NOMO-1 treated with dmso at 0.1 percent for 144 hours (cell line): ENCODE data around the gene TAS2R38.
A peak's percentile ranks its signal among the peaks of the same experiment; 100 is the strongest.
"Not testable (repeated sequence)": the region's sequence is repeated elsewhere in the genome, so short reads cannot be mapped to it uniquely, and the experiment has no call there.

Experiments
- DNase-seq: peaks from one replicate; lab custom pipeline; 2025; ENCODE audit not compliant: unreplicated experiment; lab: John Stamatoyannopoulos, UW

TAS2R38 gene

DNA sequence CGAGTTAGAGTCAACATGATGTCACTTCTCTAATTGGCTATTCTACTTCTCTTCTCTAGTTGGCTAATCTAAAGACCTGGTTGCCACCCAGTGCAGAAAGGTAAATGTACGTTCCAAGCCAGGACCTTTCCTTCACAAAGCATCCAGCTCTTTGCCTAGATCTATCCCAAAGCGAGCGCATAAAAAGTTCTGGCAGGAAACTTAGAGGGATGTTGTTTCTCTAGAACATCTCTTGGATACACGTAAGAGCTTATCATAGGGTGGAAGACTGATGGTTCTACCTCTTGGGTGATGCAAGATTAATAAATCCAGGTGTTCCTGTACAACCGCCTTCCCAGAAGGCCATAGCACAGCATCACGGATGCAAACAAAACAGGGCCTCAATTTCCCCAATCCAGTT lies at the start of gene TAS2R38:
Gene TAS2R38, minus strand, starts transcription at position 101 of the 400 bp plus-strand sequence. Its CDS starts 84 bp downstream, at position 17.
- no peak for DNase-seq

DNA sequence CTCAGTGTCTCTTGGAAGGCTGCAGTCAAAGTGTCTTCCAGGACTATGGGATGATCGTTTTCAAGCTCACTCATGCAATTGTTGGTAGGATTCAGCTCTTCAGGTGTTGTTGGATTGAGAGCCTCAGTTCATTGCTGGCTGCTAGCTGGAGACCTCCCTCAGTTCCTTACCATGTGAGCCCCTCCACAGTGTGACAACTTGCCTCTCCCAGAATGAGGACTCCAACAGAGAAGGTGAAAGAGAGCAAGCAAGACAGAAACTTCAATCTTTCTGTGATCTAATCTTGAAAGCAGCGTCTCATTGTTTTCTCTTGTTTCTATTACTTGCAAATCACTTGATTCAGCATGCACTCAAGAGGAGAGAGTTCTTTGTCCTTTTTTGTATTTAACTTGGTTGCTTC lies 44.6 kb upstream of the TAS2R38 start:
- DNase-seq: no peak

DNA sequence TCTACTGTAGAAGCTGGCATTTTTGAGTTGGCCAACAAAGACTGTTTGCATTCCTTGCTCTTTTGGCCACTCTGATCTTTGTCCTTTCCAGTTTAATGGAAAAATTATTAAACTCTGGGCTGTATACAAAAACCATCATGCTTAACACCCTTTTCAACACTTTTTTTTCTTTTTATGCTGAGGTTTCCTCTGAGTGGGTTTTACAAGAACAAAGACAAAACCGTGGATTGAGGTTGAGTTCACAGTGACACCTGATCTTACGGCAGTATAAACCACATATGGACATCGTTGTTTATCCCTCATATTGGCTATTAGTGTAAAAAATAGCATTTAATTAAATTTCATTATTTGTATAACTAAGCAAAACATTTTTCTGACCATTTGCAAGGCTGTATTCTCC lies 43.9 kb upstream of the TAS2R38 start:
- no peak for DNase-seq

DNA sequence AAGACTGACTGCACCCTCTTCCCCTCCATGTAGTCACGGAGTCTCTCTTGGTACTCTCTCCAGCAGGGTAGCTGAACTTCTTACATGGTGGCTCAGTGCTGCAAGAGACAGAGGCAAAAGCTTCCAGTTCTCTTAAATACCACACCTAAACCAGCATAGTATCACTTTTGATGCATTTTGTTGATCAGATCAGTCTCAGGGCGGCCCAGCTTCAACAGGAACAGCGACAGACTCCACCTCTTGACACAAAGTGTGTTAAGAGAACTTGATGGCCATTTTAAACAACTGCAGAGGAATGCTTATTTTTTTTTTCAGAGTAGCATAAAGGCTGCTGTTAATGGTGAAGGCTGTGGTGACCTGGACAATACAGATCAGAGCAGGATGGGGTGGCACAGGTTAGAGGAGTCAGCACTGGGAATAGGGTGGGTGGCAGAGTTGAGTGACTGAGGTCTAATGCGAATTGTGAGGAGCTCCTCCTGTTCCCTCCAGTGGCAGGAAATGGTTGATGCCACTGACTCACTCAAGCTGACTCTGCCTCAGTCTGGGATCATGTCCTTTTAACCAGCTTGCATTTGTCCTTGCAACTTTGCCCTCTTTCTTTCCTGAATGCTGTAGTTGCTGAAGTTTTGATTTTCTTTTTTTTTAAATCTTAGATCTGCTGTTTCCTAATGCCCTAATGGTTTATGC lies 39.4 kb upstream of the TAS2R38 start:
- no peak for DNase-seq

DNA sequence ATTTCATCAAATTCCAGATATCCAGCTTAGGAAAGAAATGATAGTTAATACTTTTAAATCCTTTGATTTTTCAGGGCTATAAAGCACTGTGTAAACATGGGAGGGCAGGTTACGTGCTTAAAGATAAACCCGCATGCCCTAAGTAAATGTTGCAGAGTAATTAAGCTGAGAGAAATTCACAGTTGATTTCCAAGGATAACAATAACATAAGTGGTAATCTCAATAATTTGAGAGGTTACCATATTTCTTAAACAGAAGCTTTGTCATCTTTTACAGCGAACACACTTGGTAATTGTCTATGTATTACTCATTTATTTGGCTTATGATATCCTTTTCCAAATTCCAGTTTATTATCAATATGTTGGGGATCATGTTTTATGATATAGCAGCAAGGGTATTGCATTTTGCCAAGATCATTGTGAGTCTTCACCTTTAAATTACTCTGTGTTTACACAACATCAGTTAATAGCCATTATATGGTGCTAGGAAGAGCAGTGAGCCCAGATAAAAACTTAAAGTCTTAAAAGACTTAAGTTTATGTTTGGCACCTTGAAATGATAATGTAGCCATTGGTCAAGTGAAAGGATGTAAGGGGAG lies 37.5 kb upstream of the TAS2R38 start:
- DNase-seq: no peak

DNA sequence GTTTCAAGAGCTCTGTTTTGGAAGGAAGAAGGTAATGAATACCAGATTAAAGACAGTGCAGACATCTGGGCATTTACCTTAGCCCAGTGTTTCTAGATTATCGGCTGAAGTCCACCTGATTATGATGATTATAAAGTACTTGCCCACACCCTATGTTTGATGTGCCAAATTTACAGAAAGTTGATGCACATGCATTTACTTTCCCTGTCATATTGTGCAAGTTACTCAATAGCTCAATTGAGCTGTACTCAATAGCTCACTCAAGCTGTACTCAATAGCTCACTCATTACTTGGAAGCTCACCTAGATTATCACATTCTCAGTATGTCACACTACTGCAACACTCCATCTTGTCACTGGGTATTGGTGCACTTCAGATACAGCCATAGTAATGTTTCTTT lies 35.6 kb upstream of the TAS2R38 start:
- no peak for DNase-seq

DNA sequence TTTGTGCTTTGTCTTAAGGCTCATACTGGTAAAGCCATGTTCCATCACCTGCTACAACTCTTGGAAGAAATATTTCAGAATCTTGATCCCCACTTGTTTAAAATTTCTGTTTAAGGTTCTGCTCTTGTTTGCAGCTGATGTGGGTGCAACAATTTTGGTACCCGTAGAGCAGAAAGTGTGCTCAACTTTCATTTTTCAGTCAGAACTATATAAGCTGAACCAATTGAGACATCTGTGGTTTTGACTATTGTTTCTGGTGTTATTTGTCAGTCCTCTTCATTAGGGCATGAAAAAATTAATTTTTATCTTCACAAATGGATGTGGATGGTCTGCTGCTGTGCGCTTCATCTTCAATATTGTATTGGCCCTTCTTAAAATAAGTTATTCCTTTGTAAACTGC lies 33.0 kb upstream of the TAS2R38 start:
- DNase-seq: no peak

DNA sequence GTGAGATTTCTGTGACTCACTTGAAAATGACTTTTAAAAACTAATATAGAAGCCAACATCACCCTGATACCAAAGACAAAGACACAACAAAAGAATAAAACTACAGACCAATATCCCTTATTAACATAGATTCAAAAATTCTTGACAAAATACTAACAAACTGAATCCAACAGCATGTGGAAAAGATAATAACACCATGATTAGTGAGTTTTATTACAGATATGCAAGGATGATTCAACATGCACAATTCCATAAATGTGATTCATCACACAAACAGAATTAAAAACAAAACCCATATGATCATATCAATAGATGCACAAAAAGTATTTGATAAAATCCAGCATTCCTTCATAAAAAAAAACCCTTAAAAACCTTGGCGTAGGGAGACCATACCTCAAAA lies 28.6 kb upstream of the TAS2R38 start:
- no peak for DNase-seq

DNA sequence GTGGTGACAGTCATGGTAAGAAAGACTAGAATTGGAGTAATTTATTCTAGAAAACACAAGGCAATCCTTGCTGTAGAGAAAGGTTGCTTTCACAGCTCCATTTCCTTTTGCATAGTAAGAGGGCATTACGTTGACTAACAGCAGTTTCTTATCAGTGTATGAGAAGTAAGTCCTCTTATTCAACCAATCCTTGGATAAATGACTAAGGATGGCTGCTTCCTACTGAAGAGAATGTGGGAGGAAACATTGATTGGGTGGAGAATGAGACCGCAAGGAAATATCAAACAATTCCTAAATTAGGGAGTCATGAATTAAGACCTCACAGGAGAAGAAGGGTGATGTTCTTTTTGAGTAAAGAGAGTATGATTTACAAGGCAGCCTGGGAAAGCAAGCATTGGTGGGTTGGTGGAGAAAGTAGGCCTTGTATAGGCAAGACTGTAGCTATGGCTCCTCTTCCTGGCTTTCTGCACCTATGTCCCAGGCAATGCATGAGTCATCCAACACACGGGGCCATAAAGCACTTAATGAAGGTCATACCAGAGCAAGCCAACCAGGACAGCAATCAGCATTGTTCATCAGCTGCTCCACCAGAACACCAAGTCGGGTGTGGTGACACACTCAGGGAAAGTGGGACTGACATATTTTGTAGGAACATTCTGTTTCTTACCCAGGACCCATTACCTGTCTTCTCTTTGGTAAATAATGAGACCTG lies 27.7 kb upstream of the TAS2R38 start:
- DNase-seq: no peak

DNA sequence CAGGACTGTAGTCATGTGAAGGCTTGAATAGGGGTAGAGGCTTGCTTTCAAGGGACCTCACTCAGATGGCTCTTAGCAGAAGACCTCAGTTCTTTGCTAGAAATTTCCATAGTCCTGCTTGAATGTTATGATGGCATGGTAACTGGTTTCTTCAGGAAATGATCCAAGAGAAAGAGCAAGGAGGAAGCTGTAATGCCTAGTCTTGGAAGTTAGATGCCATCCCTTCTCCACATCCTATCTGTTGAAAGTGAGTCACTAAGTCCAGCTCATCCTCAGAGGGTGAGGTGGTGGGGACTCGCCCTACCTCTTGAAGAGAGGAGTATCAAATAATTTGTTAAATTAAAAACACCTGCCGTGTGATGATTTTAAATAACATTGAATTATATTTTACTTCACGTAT lies 26.7 kb upstream of the TAS2R38 start:
- no peak for DNase-seq

DNA sequence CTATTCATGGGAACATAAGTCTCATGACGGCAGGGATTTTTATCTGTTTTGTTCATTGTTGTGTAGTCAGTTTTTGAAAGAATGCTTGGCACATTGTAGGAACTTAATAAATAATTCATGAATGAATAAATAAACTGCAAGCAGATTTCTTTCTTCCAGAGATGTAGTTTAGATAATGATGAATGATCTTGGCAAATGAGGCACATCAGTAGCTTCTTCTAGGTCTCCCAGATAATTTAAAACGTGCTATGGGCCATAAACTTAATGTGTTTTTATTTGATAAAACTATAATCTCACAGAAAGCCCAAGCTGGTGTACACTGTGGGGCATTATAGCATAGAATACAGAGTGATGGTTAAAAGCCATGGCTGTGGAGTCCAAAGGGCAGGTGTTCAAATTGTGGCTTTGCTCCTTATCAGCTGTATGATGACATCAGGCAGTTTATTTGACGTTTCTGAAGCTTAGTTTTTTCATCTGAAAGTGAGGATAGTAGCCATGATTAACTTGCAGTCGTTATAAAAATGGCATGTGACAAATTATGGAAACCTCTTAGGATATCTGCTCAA lies 25.6 kb upstream of the TAS2R38 start:
- no peak for DNase-seq

DNA sequence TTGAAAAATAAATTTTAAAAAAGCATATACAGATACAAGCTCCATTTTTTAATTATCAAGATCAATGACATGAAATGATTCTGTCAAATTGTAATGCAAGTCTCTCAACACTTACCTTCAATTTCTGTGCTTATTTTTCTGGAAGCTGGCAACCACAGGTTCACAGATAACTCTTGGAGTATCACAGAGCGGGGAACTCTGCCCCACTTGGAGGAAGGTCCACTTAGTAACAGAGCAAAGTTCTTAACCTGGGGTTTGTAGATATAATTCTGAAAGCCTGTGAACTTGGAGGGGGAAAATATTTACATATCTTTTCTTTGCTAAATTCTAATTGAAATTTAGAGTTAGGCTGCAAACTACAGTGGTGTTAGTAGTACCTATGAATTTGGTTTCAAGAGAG lies 19.8 kb upstream of the TAS2R38 start:
- no peak for DNase-seq

DNA sequence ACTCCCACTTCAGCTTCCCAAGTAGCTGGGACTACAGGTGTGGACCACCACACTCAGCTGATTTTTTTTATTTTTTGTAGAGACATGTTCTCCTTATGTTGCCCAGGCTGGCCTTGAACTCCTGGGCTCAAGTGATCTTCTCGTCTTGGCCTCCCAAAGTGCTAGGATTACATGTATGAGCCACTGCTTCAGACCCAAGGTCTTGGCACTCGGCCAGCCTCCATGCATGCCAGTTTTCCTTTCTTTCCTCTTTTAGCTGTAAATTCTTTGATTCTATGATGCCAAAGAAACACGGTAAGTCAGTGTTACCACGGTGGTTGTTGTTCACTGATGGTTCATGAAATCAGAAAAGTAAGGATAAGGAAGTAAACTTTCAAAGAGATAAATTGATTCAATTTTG lies 19.1 kb upstream of the TAS2R38 start:
- no peak for DNase-seq

DNA sequence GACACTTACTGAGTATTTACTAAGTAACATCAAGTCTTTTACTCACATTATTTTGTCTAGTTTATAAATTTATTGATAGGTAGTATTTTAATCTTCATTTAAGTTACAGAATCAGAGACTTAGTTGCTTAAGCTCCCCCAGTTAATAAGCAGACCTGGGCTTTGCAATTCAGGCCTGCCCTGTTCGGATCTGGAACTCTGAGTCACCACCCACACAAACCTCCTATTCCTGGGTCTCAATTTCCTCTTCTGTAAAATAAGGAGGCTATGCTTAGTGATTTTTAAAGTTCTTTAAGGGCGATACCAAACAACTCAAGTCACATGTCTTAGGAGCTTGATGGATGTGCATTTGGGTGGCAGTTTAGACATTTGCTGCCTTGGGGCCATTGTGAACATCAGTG lies 18.6 kb upstream of the TAS2R38 start:
- DNase-seq: peak; percentile 31

DNA sequence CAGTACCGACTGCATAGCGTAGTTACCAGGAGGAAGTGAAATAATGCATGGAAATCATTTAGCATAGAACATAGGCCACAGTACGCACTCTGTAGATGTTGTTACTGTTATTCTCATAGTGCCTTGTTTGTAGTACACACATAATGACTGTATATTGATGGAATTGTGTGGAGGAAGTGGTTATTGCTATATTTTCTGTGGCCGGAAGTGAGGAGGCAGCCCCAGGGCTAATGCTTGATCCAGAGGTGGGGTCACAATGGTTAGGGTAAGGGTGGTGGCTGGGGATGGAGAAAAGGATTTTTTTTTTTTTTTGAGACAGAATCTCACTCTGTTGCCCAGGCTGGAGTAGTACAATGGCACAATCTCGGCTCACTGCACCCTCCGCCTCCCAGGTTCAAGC lies 17.6 kb upstream of the TAS2R38 start:
- DNase-seq: no peak

DNA sequence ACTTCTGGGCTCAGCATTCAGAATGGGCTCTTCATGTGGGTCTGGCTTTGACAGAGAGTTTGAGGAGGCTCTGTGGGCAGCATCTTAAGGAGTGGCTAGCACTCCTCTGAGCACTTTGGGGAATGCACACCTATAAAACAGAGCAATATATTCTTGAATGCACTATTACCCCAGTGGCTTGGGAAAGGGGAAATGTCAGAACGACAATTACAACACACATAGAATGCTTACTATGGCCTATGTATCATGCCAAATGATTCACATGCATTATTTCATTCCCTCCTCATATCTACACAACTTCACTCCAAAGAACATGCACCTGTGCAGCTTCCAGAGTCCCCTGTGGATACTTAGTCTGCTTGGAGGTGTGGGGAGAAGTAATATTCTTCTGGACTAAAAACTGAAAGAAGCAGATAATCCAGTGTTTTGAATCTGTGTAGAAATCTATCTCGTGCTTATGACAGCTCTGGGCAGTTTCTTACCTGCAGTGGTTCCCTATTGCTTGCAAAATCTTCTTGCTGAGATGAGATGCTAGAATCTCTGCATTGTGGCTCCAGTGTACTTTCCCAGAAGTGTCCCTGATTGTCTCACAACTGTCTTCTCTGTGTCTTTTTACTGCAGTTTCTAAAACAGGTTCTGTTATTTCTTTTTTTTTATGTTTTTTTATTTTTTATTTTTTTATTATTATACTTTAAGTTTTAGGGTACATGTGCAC lies 16.6 kb upstream of the TAS2R38 start:
- DNase-seq: no peak

DNA sequence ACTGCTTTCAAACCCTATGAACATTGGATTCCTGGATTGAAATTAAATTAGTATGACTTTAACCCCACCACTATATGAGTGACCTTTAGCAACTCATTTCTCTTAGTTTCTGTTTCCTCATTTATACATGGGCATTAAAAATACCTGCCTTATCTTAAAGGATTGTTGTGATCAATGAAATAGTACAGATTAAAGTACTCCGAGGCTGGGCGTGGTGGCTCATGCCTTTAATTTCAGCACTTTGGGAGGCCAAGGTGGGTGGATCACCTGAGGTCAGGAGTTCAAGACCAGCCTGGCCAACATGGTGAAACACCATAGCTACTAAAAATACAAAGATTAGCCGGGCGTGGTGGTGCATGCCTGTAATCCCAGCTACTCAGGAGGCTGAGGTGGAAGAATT lies 14.2 kb upstream of the TAS2R38 start:
- not testable (repeated sequence) for DNase-seq

DNA sequence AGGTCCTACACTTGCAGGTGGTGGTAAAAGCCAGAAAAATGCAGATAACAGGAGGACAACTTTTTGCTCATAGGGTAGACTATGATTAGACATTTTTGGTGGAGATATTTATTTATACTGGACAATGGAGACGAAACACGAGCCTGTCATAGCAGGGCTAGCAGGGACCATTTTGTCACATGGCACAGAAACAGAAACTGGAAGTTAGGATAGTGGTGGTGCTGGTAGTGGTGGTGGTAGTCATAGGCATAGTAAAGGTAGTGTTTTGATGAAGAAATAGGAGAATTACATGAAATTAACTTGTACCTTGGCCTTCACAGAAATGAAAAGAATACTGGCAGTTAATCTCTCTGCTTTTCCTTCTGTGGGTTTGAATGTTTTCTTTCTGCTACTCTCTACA lies 13.3 kb upstream of the TAS2R38 start:
- DNase-seq: no peak

DNA sequence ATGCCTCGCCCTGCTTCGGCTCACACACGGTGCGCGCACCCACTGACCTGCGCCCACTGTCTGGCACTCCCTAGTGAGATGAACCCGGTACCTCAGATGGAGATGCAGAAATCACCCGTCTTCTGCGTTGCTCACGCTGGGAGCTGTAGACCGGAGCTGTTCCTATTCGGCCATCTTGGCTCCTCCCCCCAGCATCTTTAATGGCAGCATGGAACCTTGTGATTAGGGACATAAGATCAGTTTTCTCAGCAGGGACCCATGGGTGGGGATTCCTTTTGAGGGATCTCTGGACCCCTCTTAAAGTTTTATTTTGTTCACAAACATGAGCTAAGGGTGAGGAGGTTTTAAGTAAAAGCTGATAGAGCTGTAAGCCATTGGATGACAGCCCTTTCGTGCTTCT lies 12.4 kb upstream of the TAS2R38 start:
- not testable (repeated sequence) for DNase-seq

DNA sequence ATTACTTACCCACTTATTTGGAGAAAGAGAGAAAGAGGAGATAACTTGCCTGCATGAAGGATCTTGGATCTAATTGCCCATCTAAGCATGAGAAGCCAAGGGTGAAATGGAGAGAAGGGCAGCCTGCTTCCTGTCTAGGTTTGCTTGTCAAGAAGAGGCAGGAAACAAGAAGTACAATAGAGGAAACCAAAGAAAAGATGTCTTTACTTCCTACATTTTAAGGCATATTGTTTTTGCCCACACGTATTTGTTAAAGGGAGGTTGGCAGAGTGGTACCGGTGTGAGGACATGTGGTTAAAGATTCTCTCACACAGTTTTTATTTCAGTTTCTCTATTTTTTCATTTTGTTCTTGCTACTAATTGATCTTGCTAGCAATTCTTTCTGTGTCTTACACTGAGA lies 6.0 kb upstream of the TAS2R38 start:
- no peak for DNase-seq

DNA sequence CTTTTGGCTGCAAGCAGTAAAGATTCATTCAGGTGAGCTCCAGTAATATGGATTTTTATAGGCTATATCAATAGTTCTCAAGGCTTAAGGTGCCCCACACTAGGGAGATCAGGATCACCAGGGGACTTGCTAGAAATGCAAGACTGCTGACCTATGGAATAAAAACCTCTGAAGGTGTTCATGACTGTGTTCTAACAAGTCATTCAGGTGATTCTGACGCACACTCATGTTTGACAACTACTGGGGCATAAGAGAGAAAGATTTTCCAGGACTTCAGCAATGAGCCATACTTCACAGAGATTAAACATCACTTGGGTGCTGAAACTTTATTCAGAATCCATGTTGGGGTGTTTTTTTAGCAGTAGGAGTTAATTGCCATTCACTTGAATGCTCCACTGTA lies 4.8 kb upstream of the TAS2R38 start:
- no peak for DNase-seq
